Right lobe of liver (tissue), 6 donors: ENCODE measurements around the gene APBA2. TPM values are rescaled to one million over a fixed set of nuclear protein-coding genes. Genes with fewer than 3 reads are reported as not detected.

Experiments used
- ATAC-seq, 4 donors: fragments of 200-7000 bp; cut with Tn5 transposase; one replicate each; pipeline ENCODE4 v1.9.1; 2020; ENCODE audit warnings: mild to moderate bottlenecking in 4 of 4, moderate library complexity in 4 of 4
- DNase-seq, 3 donors: peaks; one replicate each; pipeline ENCODE4 v3.0.0-alpha.2; 2020
- H3K27ac ChIP-seq, 3 donors: fragments of 200-600 bp; one replicate each; pipeline ENCODE4 v1.8.0; 2022
- H3K27me3 ChIP-seq, 2 donors: fragments of 200-600 bp; one replicate each; pipeline ENCODE4 v1.8.0; 2022
- H3K36me3 ChIP-seq, 4 donors: fragments of 200-600 bp; sonication (generic) in 1 of 4; one replicate each; pipeline versions ENCODE4 v1.5.1 to v1.8.0; 2017 to 2022; ENCODE audit warnings: control low read depth in 1 of 4
- H3K4me1 ChIP-seq, 4 donors: fragments of 200-600 bp; sonication (generic) in 1 of 4; one replicate each; pipeline versions ENCODE4 v1.5.1 to v1.8.0; 2017 to 2022; ENCODE audit warnings: control low read depth in 1 of 4
- H3K4me3 ChIP-seq, 3 donors: fragments of 200-600 bp; one replicate each; pipeline ENCODE4 v1.8.0; 2022
- H3K9me3 ChIP-seq, 4 donors: fragments of 200-600 bp; sonication (generic) in 1 of 4; one replicate each; pipeline versions ENCODE4 v1.5.1 to v1.8.0; 2017 to 2022; ENCODE audit warnings: control low read depth in 1 of 4
- CTCF ChIP-seq, 4 donors: fragments of 200-600 bp in 3 of 4; fragments of 450-650 bp in 1 of 4; IDR thresholded peaks; one replicate each; pipeline versions ENCODE4 v1.5.1 to v1.8.0; 2016 to 2022; ENCODE audit warnings: antibody characterized with exemption in 4 of 4, mild to moderate bottlenecking in 2 of 4
- POLR2A ChIP-seq: fragments of 450-650 bp; IDR thresholded peaks from one replicate; pipeline ENCODE4 v1.6.1; 2017; ENCODE audit warnings: antibody characterized with exemption, mild to moderate bottlenecking
- WGBS: methylation state at CpG from one replicate; pipeline ENCODE4 v1.1.6; 2018; ENCODE audit warnings: low coverage, low lambda C conversion rate; ENCODE audit not compliant: insufficient coverage; ENCODE audit errors: missing lambda C conversion rate; 5-methylcytosine and 5-hydroxymethylcytosine counted together
- intact Hi-C, 2 donors: fragments of 100-400 bp; cut with DNase I; formaldehyde crosslinking; loops; one replicate each; pipeline versions ENCODE4 v1.11.2 to v1.14.1; 2022
- total RNA-seq, 6 experiments: library from RNA; depleted of rRNA in 2 of 6; stranded (reverse); fragments of >200 nt in 2 of 6; fragmentation: NEBNext Ultra II Directional in 3 of 6; extraction: Animal tissue kit (Norgen Biotek cat#: 25700) in 3 of 6; gene quantifications; one replicate each; pipeline versions ENCODE4 v1.1.0 to v1.2.4, GENCODE V29; 2016 to 2023
- donor health status: DM: no; HTN: yes; CAD: no.
- donor health status: DM: no; HTN: no; CAD: no.
- donor health status: DM: no; HTN: no; CAD: no.
- donor health status: DM: no; HTN: yes; CAD: no.
- donor health status: DM: no; HTN: yes; CAD: no.

APBA2 gene
- total RNA-seq, 6 experiments from 2014 or later, result 0.51 to 0.75 (median 0.69) TPM

DNA sequence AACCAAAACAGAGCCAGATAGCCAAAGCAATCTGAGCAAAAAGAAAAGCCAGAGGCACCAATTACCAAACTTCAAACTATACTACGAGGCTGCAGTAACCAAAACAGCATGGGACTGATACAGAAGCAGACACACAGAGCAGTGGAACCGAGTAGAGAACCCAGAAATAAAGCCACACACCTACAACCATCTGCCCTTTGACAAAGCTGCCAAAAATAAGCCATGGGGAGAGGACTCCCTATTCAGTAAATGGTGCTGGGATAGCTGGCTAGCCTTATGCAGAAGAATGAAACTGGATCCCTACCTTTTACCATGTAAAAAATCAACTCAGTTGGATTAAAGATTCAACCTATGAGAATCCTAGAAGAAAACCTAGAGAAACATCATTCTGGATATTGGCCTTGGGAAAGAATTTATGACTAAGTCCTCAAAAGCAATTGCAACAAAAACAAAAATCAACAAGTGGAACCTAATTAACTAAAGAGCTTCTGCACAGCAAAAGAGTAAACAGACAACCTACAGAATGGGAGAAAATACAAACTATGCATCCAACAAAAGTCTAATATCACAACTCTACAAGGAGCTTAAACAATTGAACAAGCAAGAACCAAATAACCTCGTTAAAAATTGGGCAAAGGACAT, 95.1 kb downstream of the APBA2 start:
- H3K27ac ChIP-seq, result no peak overlapping the region
- H3K27me3 ChIP-seq, result no peaks in the 10 kb centered on the region
- no peak for DNase-seq
- TF ChIP-seq CTCF (IDR thresholded peaks at IDR 0.05), result no peak
- TF ChIP-seq POLR2A, result no peak
- H3K9me3 ChIP-seq, result no peaks in the 10 kb centered on the region
- no peak for ATAC-seq
- 28% methylated on average over 3 of the region's 3 CpGs for WGBS
- H3K4me3 ChIP-seq, result no peak overlapping the region
- intact Hi-C loops, result no loop called here
- H3K4me1 ChIP-seq, result no peaks in the 10 kb centered on the region
- H3K36me3 ChIP-seq, result no peaks in the 10 kb centered on the region

GRCh38 chr15:28981351-28981720, 95.6 kb downstream of the APBA2 start:
- Histone ChIP-seq H3K27ac (no peak overlapping the region), H3K4me1 (no peaks in the 10 kb centered on the region), H3K9me3 (no peaks in the 10 kb centered on the region), H3K36me3 (no peaks in the 10 kb centered on the region), H3K27me3 (no peaks in the 10 kb centered on the region), H3K4me3 (no peak overlapping the region)
- intact Hi-C loops, result no loop called here
- DNase-seq (no peak), ATAC-seq (no peak)
- TF ChIP-seq CTCF (IDR thresholded peaks at IDR 0.05), result no peak
- TF ChIP-seq POLR2A, result no peak

DNA sequence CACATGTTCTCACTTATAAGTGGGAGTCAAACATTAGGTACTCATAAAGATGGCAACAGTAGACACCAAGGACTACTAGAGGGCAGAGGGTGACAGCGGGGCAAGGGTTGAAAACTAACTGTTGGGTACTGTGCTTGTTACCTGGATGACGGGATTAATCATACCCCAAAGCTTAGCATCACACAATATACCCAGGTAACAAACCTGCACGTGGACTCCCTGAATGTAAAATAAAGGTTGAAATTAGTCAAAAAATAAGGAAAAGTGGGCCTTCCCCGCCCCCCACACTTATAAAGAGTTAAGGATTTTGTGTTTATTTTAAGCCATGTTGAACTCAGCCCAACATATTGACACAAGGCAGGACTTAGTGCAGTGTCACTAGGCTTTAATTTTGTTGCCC, 96.1 kb downstream of the APBA2 start:
- Histone ChIP-seq H3K4me3 (no peak overlapping the region), H3K36me3 (no peaks in the 10 kb centered on the region), H3K27me3 (no peaks in the 10 kb centered on the region), H3K9me3 (no peaks in the 10 kb centered on the region), H3K4me1 (no peaks in the 10 kb centered on the region), H3K27ac (no peak overlapping the region)
- intact Hi-C loops, result no loop called here
- TF ChIP-seq POLR2A (no peak), CTCF (IDR thresholded peaks at IDR 0.05) (no peak)
- DNase-seq, result no peak
- no peak for ATAC-seq
- 74% methylated on average over 4 of the region's 4 CpGs for WGBS

- H3K27me3 ChIP-seq, result no peaks in the 10 kb centered on the region
- no peak for ATAC-seq
- intact Hi-C loops, result no loop called here
- no peak overlapping the region for H3K4me3 ChIP-seq
- WGBS, result 46% methylated on average over 4 of the region's 6 CpGs
- no peaks in the 10 kb centered on the region for H3K9me3 ChIP-seq
- H3K36me3 ChIP-seq, result no peaks in the 10 kb centered on the region
- H3K27ac ChIP-seq, result no peak overlapping the region
- TF ChIP-seq POLR2A (no peak), CTCF (IDR thresholded peaks at IDR 0.05) (no peak)
- DNase-seq, result no peak
- H3K4me1 ChIP-seq, result no peaks in the 10 kb centered on the region
Measured at GRCh38 chr15:28982886-28983285, 97.1 kb downstream of the APBA2 start.
